ENCODE measurements around the gene GNB1L. TPM values are rescaled to one million over a fixed set of nuclear protein-coding genes. Genes with fewer than 3 reads are reported as not detected.

The GNB1L gene
- total RNA-seq, 4 donors from 2014 or later, result 4.8 to 8.7 (median 7.4) TPM

DNA sequence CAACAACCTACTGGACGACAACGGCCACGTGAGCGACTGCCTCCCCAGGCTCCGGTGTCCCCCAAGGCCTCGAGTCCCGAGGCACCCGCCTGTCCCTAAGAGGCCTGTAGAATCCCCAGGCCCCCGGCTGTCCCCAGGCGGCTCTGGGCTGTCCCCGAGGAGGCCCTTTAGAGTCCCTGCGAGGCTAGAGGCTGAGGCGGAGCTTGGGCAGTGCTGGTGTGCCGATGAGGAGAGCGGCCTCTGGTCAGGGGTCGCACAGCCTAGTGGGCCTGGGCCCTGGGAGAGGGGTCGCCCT, 90.4 kb downstream of the GNB1L start:
- H3K4me1 ChIP-seq, result peaks cover 0 to 53% (median 9%) of the 10 kb centered on the region in 3 donors
- H3K27ac ChIP-seq, result no peak overlapping the region
- no peak for ATAC-seq
- no peak overlapping the region for H3K4me3 ChIP-seq
- 100% methylated on average over 1 of the region's 17 CpGs; no CpG with 5 or more reads in 1 of the 2 donors for WGBS, 2 donors (ENCODE audit: low coverage in 1 of 2)
- H3K27me3 ChIP-seq, result peaks cover 95% of the 10 kb centered on the region
- H3K36me3 ChIP-seq, result no peaks in the 10 kb centered on the region
- TF ChIP-seq EP300 (IDR thresholded peaks at IDR 0.05) (no peak), POLR2A (IDR thresholded peaks at IDR 0.05) (no peak), CTCF (IDR thresholded peaks at IDR 0.05) (no peak), POLR2AphosphoS5 (IDR thresholded peaks at IDR 0.05) (no peak)
- no peaks in the 10 kb centered on the region for H3K9me3 ChIP-seq

DNA sequence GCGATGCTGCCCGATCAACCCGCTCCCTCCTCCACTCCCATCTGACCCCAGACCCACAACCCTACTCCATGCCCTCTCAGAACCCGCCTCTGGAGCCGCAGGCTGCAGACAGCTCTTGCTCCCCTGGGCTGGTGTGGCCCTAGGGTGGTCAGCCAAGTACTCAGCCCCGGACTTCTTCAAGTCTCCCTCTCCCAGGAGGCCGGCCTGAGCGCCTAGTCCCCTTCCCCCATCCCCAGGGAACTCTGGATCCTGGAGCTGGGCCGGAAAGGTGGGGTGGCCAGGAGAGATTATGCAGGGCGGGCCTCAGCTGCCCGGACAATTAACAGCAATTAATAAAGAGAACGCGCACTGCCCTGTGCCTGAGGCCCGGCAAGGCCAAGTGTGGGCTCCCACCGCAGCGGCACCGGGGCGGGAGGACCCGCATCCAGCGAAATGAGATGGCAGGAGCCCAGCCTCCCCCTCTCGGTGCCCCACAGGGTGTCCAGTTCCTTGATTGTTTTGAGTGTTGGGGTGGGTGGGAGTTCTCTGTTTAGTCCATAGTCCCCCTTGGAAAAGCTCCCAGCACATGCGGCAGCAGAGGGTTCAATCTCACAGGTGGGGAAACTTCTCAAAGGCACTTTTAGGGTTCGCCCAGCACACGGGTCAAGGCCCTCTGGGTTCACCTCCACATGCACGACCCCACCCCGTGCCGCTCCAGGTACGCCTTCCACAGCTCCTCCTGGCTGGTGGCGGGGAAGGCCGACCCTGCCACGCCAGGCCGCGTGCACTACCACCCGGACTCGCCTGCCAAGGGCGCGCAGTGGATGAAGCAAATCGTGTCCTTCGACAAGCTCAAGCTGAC, 91.0 kb downstream of the GNB1L start:
- Histone ChIP-seq H3K4me1 (peaks cover 0 to 58% (median 9%) of the 10 kb centered on the region in 3 donors), H3K27ac (no peak overlapping the region)

DNA sequence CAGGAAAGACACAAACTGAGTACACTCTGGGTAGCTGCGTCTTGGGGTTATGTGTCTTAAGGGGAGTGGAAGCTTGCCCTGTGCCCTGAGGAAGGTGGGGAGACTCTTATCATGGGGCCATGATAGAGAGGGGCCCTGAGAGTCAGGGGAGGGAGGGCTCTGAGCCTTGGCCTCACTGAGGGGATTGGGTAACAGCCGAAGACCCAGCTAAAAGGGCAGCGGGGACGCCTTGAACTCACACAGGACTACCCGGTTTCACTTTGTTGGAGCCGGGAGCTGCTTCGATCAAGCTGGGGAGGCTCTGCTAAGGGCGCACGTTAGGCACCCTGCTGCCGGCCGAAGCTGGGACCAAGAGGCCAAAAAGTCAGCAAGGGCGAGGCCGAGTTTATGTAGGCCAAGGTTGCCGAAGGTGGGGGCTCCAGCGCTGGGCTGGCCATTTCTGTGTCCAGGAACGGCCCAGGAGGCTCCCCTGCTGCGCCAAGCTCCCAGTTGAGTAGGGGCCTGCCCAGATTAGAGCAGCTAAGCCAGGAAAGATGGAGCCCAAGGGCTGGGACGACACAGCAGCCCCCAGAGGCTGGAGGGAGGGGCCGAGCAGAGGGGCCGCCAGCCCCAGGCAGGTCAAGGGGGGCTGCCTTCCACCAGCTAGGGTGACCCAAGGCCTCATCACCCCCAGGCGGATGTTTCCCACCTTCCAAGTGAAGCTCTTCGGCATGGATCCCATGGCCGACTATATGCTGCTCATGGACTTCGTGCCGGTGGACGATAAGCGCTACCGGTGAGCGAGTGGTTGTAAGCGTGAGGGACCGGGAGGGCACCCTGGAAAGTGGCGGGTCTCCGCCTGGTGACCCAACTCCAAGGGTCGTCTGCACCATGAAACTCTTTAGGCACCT, 91.9 kb downstream of the GNB1L start:
- Histone ChIP-seq H3K4me3 (no peak overlapping the region), H3K36me3 (no peaks in the 10 kb centered on the region), H3K27ac (no peak overlapping the region), H3K27me3 (peaks cover 95% of the 10 kb centered on the region), H3K9me3 (no peaks in the 10 kb centered on the region), H3K4me1 (peaks cover 0 to 55% (median 9%) of the 10 kb centered on the region in 3 donors)
- no peak for TF ChIP-seq CTCF (IDR thresholded peaks at IDR 0.05)
- WGBS, 2 donors (ENCODE audit: low coverage in 1 of 2), result 60 to 88% methylated on average over 1 to 4 of the region's 34 CpGs
- no peak for ATAC-seq

More for the DNA sequence above, 91.0 kb downstream of the GNB1L start:
- Histone ChIP-seq H3K36me3 (no peaks in the 10 kb centered on the region), H3K27me3 (peaks cover 95% of the 10 kb centered on the region), H3K9me3 (no peaks in the 10 kb centered on the region), H3K4me3 (no peak overlapping the region)
- WGBS, 2 donors (ENCODE audit: low coverage in 1 of 2), result no CpG with 5 or more reads among the region's 39 CpGs
- TF ChIP-seq EP300 (IDR thresholded peaks at IDR 0.05) (no peak), POLR2AphosphoS5 (IDR thresholded peaks at IDR 0.05) (no peak), CTCF (IDR thresholded peaks at IDR 0.05) (no peak), POLR2A (IDR thresholded peaks at IDR 0.05) (no peak)
- ATAC-seq, result no peak

GRCh38 chr22:19761725-19762567, 92.7 kb downstream of the GNB1L start:
- no peak for TF ChIP-seq POLR2A (IDR thresholded peaks at IDR 0.05)
- no peak for TF ChIP-seq EP300 (IDR thresholded peaks at IDR 0.05)
- no peak for ATAC-seq
- H3K36me3 ChIP-seq, result no peaks in the 10 kb centered on the region
- H3K27ac ChIP-seq, result no peak overlapping the region
- peak overlapping the region in 1 of 2 donors; percentile 37 for H3K4me3 ChIP-seq
- WGBS, 2 donors (ENCODE audit: low coverage in 1 of 2), result 89 to 90% methylated on average over 2 to 5 of the region's 33 CpGs
- peaks cover 95% of the 10 kb centered on the region for H3K27me3 ChIP-seq
- H3K4me1 ChIP-seq, result peaks cover 0 to 52% (median 9%) of the 10 kb centered on the region in 3 donors
- no peaks in the 10 kb centered on the region for H3K9me3 ChIP-seq

Data from gastroesophageal sphincter (tissue), 4 donors.